GM12878 (cell line): ENCODE measurements around the gene ACOT13. TPM values are rescaled to one million over a fixed set of nuclear protein-coding genes. Genes with fewer than 3 reads are reported as not detected.

ENCODE experiments used
- ETV6 ChIP-seq, 2 experiments: fragments of 450-650 bp in 1 of 2; IDR thresholded peaks in 1 of 2; conservative IDR thresholded peaks in 1 of 2; 2 replicates each; pipeline ENCODE4 v1.6.1; 2014; ENCODE audit warnings: antibody characterized with exemption in 1 of 2, borderline replicate concordance in 1 of 2, low read depth in 1 of 2, mild to moderate bottlenecking in 1 of 2, moderate library complexity in 1 of 2
- MEF2B ChIP-seq: fragments of 450-650 bp; IDR thresholded peaks from 2 replicates; pipeline ENCODE4 v1.6.1; 2018; ENCODE audit warnings: mild to moderate bottlenecking, moderate library complexity; ENCODE audit not compliant: partially characterized antibody, poor library complexity, severe bottlenecking
- MXI1 ChIP-seq: fragments of 150-350 bp; IDR thresholded peaks from 2 replicates; pipeline ENCODE4 v1.6.1; 2011; ENCODE audit warnings: low read depth, mild to moderate bottlenecking, inconsistent platforms, low read length, improper control_type of control experiment
- MYC ChIP-seq: IDR thresholded peaks from 2 replicates; pipeline ENCODE4 v1.6.1; 2011; ENCODE audit warnings: mild to moderate bottlenecking, low read length, moderate library complexity, inconsistent platforms; ENCODE audit not compliant: insufficient read depth, insufficient replicate concordance, insufficient read length, severe bottlenecking
- NR2C2 ChIP-seq: IDR thresholded peaks from 2 replicates; pipeline ENCODE4 v1.6.1; 2011; ENCODE audit warnings: borderline replicate concordance, low read depth; ENCODE audit not compliant: control insufficient read depth, insufficient read length
- NR2F1 ChIP-seq: fragments of 450-650 bp; conservative IDR thresholded peaks from 2 replicates; pipeline ENCODE4 v1.6.1; 2017; ENCODE audit warnings: mild to moderate bottlenecking
- RAD21 ChIP-seq: IDR thresholded peaks from 2 replicates; pipeline ENCODE4 v1.6.1; 2011; ENCODE audit warnings: mild to moderate bottlenecking, low read depth, low read length, moderate library complexity; ENCODE audit not compliant: insufficient read depth
- RCOR1 ChIP-seq: conservative IDR thresholded peaks from 2 replicates; pipeline ENCODE4 v1.6.1; 2012; ENCODE audit warnings: low read depth, low read length, improper control_type of control experiment
- SKIL ChIP-seq: fragments of 450-650 bp; IDR thresholded peaks from 2 replicates; pipeline ENCODE4 v1.6.1; 2017; ENCODE audit warnings: mild to moderate bottlenecking, low read depth, inconsistent platforms; ENCODE audit not compliant: poor library complexity, severe bottlenecking
- SMARCA5 ChIP-seq: fragments of 450-650 bp; IDR thresholded peaks from 2 replicates; pipeline ENCODE4 v1.6.1; 2017; ENCODE audit warnings: mild to moderate bottlenecking
- TCF3 ChIP-seq: IDR thresholded peaks from 2 replicates; pipeline ENCODE4 v1.6.1; 2012; ENCODE audit warnings: low read depth, mild to moderate bottlenecking, low read length, borderline replicate concordance; ENCODE audit not compliant: insufficient read depth
- ZNF24 ChIP-seq: fragments of 450-650 bp; IDR thresholded peaks from 2 replicates; pipeline ENCODE4 v1.6.1; 2017; ENCODE audit warnings: antibody characterized with exemption, mild to moderate bottlenecking
- ZNF622 ChIP-seq: fragments of 450-650 bp; IDR thresholded peaks from 2 replicates; pipeline ENCODE4 v1.6.1; 2017; ENCODE audit warnings: mild to moderate bottlenecking, inconsistent platforms
- polyA plus RNA-seq, 11 experiments: library from polyadenylated mRNA; depleted of rRNA in 4 of 11; unstranded in 6 of 11; stranded (reverse) in 5 of 11; fragments of >200 nt; fragmentation: Nextera tagmentation in 4 of 11; fragmentation: Illumina TruSeq in 1 of 11; extraction: Ambion mirVana in 4 of 11; extraction: Trizol in 1 of 11; gene quantifications; 1 replicate in 1 of 11; 2 replicates in 10 of 11; pipeline versions ENCODE4 v1.2.1 to v1.2.3, GENCODE V29; 2011 to 2016; ENCODE audit warnings: inconsistent platforms in 2 of 11, missing spikeins in 2 of 11, low read depth in 1 of 11
- total RNA-seq, 4 experiments: library from RNA; depleted of rRNA in 3 of 4; stranded (reverse); fragments of >200 nt in 3 of 4; fragmentation: Illumina TruSeq in 1 of 4; extraction: Trizol in 1 of 4; gene quantifications; 2 replicates each; pipeline versions ENCODE4 v1.2.1 to v1.2.3, GENCODE V29; 2013 to 2021
- TF ChIP-seq, protein P1 (sequence below): IDR thresholded peaks from 2 replicates; pipeline ENCODE4 v1.6.1; 2012; ENCODE audit warnings: improper control_type of control experiment, low read depth, low read length; ENCODE audit not compliant: insufficient replicate concordance

The ACOT13 gene
- total and polyA plus RNA-seq, 10 of the 15 experiments (the other 5 are each of a cell fraction or from before 2014, with no cell fraction given), result 6.0 to 60.6 (median 36.6) TPM

- no peak for TF ChIP-seq MEF2B
- TF ChIP-seq, protein P1, sequence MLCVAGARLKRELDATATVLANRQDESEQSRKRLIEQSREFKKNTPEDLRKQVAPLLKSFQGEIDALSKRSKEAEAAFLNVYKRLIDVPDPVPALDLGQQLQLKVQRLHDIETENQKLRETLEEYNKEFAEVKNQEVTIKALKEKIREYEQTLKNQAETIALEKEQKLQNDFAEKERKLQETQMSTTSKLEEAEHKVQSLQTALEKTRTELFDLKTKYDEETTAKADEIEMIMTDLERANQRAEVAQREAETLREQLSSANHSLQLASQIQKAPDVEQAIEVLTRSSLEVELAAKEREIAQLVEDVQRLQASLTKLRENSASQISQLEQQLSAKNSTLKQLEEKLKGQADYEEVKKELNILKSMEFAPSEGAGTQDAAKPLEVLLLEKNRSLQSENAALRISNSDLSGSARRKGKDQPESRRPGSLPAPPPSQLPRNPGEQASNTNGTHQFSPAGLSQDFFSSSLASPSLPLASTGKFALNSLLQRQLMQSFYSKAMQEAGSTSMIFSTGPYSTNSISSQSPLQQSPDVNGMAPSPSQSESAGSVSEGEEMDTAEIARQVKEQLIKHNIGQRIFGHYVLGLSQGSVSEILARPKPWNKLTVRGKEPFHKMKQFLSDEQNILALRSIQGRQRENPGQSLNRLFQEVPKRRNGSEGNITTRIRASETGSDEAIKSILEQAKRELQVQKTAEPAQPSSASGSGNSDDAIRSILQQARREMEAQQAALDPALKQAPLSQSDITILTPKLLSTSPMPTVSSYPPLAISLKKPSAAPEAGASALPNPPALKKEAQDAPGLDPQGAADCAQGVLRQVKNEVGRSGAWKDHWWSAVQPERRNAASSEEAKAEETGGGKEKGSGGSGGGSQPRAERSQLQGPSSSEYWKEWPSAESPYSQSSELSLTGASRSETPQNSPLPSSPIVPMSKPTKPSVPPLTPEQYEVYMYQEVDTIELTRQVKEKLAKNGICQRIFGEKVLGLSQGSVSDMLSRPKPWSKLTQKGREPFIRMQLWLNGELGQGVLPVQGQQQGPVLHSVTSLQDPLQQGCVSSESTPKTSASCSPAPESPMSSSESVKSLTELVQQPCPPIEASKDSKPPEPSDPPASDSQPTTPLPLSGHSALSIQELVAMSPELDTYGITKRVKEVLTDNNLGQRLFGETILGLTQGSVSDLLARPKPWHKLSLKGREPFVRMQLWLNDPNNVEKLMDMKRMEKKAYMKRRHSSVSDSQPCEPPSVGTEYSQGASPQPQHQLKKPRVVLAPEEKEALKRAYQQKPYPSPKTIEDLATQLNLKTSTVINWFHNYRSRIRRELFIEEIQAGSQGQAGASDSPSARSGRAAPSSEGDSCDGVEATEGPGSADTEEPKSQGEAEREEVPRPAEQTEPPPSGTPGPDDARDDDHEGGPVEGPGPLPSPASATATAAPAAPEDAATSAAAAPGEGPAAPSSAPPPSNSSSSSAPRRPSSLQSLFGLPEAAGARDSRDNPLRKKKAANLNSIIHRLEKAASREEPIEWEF, result no peak
- 0 out of 2 replicates have a peak, but pooled peaks have one; percentile 30 for TF ChIP-seq ZNF24
- no peak for TF ChIP-seq ETV6 (conservative IDR thresholded peaks at IDR 0.05 in 1 of 2, IDR thresholded peaks at IDR 0.05 in 1 of 2; ENCODE audit: borderline replicate concordance in 1 of 2, low read depth in 1 of 2)
- TF ChIP-seq ZNF622, result no peak
- no peak for TF ChIP-seq MYC
- TF ChIP-seq SKIL, result no peak
- TF ChIP-seq NR2F1, result no peak; the same call in 1 of the 2 replicates
- no peak for TF ChIP-seq RCOR1
- 0 out of 2 replicates have a peak, but pooled peaks have one; percentile 6 for TF ChIP-seq TCF3
- TF ChIP-seq MXI1, result no peak
- TF ChIP-seq NR2C2, result no peak
- TF ChIP-seq RAD21, result no peak
- no peak for TF ChIP-seq SMARCA5
Observed at GRCh38 chr6:24720131-24720603, 53.3 kb downstream of the ACOT13 start (continued).
